Ascending aorta (tissue), 2 donors: ENCODE results near the gene COL8A1. TPM values are rescaled to one million over a fixed set of nuclear protein-coding genes. Genes with fewer than 3 reads are reported as not detected.

ENCODE experiments used
- DNase-seq, 2 donors: peaks; one replicate each; pipeline ENCODE4 v3.0.0-alpha.2; 2019; ENCODE audit warnings: low spot score in 2 of 2
- H3K27ac ChIP-seq, 2 donors: fragments of 200-600 bp; sonication (generic); one replicate each; pipeline ENCODE4 v1.5.1; 2016 to 2017; ENCODE audit warnings: mild to moderate bottlenecking in 1 of 2
- H3K27me3 ChIP-seq: fragments of 200-600 bp; sonication (generic); one replicate; pipeline ENCODE4 v1.5.1; 2017
- H3K36me3 ChIP-seq, 2 donors: fragments of 200-600 bp; sonication (generic); one replicate each; pipeline ENCODE4 v1.5.1; 2016
- H3K4me1 ChIP-seq, 2 donors: fragments of 200-600 bp; sonication (generic); one replicate each; pipeline ENCODE4 v1.5.1; 2016 to 2017; ENCODE audit warnings: mild to moderate bottlenecking in 1 of 2
- H3K4me3 ChIP-seq, 2 donors: fragments of 200-600 bp; sonication (generic); one replicate each; pipeline ENCODE4 v1.5.1; 2016 to 2017; ENCODE audit warnings: mild to moderate bottlenecking in 1 of 2
- H3K9me3 ChIP-seq, 2 donors: fragments of 200-600 bp; sonication (generic); one replicate each; pipeline ENCODE4 v1.5.1; 2016
- CTCF ChIP-seq, 3 experiments: fragments of 200-600 bp in 2 of 3; fragments of 450-650 bp in 1 of 3; sonication (generic) in 2 of 3; IDR thresholded peaks; one replicate each; pipeline ENCODE4 v1.5.1; 2016 to 2019; ENCODE audit warnings: antibody characterized with exemption in 3 of 3, mild to moderate bottlenecking in 1 of 3, moderate library complexity in 1 of 3
- intact Hi-C: fragments of 100-400 bp; cut with DNase I; formaldehyde crosslinking; loops from one replicate; pipeline ENCODE4 v1.15.1; 2023
- total RNA-seq: library from RNA; depleted of rRNA; stranded (reverse); fragments of >200 nt; gene quantifications from one replicate; pipeline ENCODE4 v1.1.0, GENCODE V29; 2016

Gene COL8A1
- total RNA-seq, 1 donor from 2014 or later = 459 TPM

- H3K27me3 ChIP-seq = no peaks in the 10 kb centered on the region
- H3K9me3 ChIP-seq = no peaks in the 10 kb centered on the region
- no peak for DNase-seq
- no peak overlapping the region for H3K4me3 ChIP-seq
- intact Hi-C loops = no loop called here
- peaks cover 4 to 26% of the 10 kb centered on the region in 2 donors for H3K4me1 ChIP-seq
- TF ChIP-seq CTCF (IDR thresholded peaks at IDR 0.05) = no peak
- H3K27ac ChIP-seq = no peak overlapping the region
- H3K36me3 ChIP-seq = peaks cover 0 to 4% of the 10 kb centered on the region in 2 donors
Measured at GRCh38 chr3:99762901-99763300, 124.5 kb downstream of the COL8A1 start.

- peaks cover 4 to 14% of the 10 kb centered on the region in 2 donors for H3K4me1 ChIP-seq
- H3K27me3 ChIP-seq = no peaks in the 10 kb centered on the region
- peaks cover 0 to 14% of the 10 kb centered on the region in 2 donors for H3K36me3 ChIP-seq
- H3K9me3 ChIP-seq = no peaks in the 10 kb centered on the region
- no peak for TF ChIP-seq CTCF (IDR thresholded peaks at IDR 0.05)
- H3K27ac ChIP-seq = no peak overlapping the region
- no peak overlapping the region for H3K4me3 ChIP-seq
- intact Hi-C loops = no loop called here
- no peak for DNase-seq
Measured at GRCh38 chr3:99764377-99764776, 126.0 kb downstream of the COL8A1 start.

- no peaks in the 10 kb centered on the region for H3K27me3 ChIP-seq
- intact Hi-C loops = no loop called here
Measured at GRCh38 chr3:99765042-99765942, 126.9 kb downstream of the COL8A1 start.

GRCh38 chr3:99767291-99767690 lies 128.9 kb downstream of the COL8A1 start:
- Histone ChIP-seq H3K27ac (no peak overlapping the region), H3K27me3 (no peaks in the 10 kb centered on the region), H3K36me3 (peaks cover 0 to 14% of the 10 kb centered on the region in 2 donors), H3K4me1 (peaks cover 0 to 2% of the 10 kb centered on the region in 2 donors), H3K4me3 (no peak overlapping the region), H3K9me3 (no peaks in the 10 kb centered on the region)
- no peak for DNase-seq
- no peak for TF ChIP-seq CTCF (IDR thresholded peaks at IDR 0.05)
- intact Hi-C loops = no loop called here

More at GRCh38 chr3:99765042-99765942, 126.9 kb downstream of the COL8A1 start:
- Histone ChIP-seq H3K9me3 (no peaks in the 10 kb centered on the region), H3K36me3 (peaks cover 0 to 14% of the 10 kb centered on the region in 2 donors), H3K4me3 (no peak overlapping the region), H3K27ac (no peak overlapping the region), H3K4me1 (peaks cover 4 to 6% of the 10 kb centered on the region in 2 donors)
- no peak for DNase-seq
- TF ChIP-seq CTCF (IDR thresholded peaks at IDR 0.05) = no peak

- H3K9me3 ChIP-seq = no peaks in the 10 kb centered on the region
Measured at GRCh38 chr3:99768126-99768525, 129.7 kb downstream of the COL8A1 start.

More at GRCh38 chr3:99768126-99768525, 129.7 kb downstream of the COL8A1 start:
- Histone ChIP-seq H3K27me3 (no peaks in the 10 kb centered on the region), H3K36me3 (peaks cover 0 to 10% of the 10 kb centered on the region in 2 donors), H3K4me1 (peaks cover 0 to 2% of the 10 kb centered on the region in 2 donors), H3K4me3 (no peak overlapping the region), H3K27ac (no peak overlapping the region)
- no peak for DNase-seq
- intact Hi-C loops = no loop called here
- TF ChIP-seq CTCF (IDR thresholded peaks at IDR 0.05) = no peak
